ENCODE data around the gene PLEKHA7.

The PLEKHA7 gene

DNA sequence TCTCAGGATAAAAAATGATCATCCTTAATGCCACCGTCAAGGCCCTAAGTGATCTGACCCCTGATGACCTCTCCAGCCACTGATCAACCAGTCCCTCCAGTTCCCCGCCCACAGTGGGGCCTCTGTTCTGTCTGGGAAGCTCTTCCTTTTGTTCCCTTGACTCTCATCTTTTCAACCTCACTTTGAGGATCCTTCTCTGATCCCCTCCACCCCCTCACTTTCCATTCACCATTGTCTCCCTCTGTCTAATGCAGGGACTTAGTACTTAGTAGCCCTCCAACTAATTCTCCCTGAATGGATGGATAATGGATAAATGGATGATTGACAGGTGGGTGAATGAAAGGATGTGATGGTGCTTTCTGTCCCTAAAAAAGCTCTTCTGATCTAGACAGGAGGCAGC, 230.1 kb downstream of the PLEKHA7 start:
- no peak for DNase-seq

DNA sequence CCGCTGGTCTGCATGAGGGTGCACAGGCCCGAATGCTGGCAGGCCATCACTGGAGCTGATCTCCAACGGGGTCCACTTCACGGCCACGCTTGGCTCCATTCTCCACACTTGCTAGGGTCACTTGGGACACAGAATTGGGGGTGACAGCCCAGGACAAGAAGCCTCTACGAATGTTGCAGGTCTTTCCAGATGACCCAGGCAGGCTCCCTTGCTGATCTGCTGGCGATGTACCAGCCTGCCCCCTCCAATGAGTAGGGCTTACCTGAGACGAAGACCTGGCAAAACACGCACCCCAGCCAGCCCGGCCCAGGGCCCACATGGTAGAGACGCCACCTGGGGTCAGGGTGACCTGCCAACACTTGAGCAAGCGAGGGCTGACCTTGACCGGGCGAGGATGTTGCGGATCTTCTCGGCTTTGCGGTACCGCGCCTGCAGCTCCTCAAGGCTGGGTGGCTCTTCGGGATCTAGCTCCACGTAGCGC, 230.9 kb downstream of the PLEKHA7 start:
- no peak for DNase-seq

DNA sequence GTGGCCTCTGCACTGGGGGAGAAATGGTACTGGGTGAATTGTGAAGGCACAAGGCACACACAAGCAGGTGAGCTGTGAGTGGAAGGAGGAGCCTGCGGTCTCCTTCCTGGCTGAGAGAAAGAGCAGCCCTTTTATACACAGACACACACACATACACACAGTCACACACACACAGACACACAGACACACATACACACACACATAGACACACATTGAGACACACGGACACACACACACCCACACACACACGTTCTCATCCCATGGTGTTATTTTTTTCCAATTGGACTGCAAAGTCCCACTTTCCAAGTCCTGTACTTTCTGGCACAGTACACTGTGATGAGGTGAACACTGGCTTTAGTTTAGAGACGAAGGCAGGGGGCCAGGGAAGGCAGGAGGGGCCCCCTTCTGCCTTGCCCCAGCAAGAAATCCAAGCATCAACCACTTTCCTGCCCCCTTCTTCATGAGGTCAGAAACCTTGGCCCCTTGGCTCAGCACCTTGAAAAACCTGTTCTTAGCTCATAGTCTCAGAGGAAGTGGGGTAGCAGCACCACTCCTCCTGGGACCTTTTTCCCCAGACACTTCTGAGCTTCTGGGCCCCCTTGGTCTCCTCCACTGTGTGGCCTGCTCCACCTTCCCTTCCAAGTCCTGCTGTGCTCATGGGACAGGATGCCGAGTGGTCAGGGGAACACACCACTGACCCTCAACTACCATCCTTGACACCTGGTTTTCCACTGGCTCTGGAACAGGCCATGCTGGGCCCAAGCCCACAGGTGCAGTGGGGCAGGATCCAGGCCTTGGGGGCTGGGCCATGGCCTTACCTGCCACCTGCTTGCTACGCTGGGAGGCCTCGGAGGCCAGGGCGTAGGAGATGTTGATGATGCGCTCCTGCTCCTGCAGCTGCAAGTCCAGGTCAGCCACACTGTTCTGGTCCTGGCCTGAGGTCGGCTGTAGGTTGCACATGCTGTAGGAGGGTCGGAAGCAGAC, 232.0 kb downstream of the PLEKHA7 start:
- DNase-seq, result no peak

DNA sequence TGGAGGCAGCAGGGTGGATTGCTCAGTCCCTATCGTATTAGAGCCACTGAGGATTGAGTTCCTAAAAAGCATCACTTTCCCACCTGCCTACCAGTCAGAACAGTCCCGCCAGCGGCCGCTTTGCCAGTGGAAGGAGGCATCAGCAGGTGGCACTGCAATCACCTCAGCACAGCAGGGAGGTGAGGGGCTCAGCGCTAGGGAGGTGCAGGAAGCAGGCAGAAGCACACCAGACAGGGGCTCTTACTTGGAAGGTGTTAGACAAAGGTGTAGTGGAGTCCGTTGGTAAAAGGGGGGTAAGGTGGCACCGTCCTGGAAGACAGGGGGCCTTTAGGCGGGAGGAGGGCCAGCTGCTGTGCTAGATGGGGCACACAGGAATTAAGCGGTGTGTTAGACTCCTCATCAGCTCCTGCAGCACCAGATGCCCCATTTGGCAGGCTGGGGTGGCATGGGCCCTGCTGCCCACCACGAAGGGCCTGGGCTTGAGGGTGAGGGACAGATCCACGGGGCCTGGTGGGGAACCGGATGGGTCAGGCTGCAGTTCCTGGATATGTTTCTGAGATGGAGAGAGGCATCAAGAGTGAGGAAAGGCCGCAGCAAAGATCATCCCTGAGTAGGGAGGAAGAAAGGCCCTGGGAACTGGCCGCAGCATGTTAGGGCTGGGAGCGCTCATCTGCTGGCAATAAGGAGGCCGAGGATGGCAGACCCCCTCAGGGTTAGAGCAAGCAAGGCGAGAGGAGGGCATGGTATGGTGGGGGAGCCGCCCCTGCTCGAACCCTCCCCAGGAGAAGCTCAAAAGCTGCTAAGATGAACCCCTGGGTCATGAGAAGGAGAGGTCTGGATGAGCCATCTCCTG, 233.3 kb downstream of the PLEKHA7 start:
- no peak for DNase-seq

DNA sequence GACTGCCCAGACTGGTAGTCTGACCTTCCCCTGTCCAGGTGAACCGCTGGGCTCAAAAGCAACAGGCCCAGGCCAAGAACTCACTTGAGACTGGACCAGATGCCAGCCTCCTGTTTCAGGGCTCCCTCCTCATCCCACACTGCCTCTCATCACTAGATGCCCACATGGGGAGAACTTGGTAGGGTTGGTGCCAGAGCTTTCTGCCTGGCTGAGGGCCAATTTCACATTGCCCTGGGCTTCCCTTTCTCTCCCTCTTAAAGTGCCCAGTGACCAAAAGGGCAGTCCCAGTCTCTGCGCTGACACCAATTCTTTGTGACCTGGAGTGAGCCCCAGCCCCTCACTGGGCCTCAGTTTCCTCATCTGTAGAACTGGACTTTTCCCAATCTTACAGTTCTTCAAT, 234.1 kb downstream of the PLEKHA7 start:
- DNase-seq, result no peak

DNA sequence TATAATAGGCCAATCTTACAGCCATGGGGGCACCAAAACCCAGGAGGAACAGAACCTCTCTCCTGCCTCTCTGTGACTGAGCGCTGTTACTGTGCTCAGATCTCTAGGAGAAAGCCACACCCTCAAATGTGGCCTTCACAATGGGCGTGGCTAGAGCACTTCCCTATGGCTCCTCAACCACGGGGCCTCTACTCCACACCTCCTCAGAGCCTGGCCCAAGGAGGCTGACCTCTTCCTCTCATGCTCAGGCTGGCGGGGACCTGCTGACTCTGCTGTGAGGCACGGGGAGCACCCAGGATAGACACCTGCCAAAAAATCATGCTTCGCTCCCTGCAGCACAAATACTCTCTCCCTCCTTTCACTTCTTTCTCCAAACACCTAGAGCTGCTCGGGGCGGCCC, 234.8 kb downstream of the PLEKHA7 start:
- no peak for DNase-seq

DNA sequence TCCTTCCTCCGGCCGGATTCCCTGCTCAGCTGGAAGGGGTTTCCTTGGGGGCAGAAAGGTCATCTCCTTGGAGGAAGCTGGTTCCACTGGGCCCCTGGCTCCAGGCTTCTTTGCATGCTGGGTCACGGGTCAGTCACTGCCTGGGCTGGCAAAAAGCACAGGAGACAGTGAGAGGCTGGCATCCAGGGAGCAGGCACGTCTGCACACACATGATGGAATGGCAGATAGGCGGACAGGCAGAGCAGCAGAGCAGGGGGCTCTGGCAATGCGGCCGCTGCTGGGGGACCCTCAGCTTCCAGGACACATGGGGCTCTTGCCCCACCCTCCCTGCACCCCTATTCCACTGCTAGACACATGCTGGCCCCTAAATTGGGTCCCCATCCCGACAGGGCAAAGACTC, 235.3 kb downstream of the PLEKHA7 start:
- no peak for DNase-seq

DNA sequence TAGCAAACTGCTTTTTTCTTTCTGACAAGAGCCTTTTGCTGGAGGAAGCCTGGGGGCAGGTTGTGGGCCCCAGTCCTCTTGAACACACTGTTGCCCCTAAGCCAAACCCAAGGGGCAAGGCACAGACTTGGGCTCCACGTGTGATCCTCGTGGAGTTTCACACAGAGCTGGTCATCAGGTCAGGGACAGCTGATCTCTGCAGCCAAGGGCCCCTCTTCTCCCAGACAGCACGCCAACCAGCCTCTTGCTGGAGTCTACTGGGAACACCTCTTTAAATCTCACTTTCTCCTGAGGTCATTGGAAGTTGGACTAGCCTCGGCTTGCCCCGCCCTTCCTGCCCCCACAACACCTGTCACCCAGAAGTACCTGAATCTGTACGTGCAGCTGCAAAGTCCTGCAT, 235.9 kb downstream of the PLEKHA7 start:
- no peak for DNase-seq

DNA sequence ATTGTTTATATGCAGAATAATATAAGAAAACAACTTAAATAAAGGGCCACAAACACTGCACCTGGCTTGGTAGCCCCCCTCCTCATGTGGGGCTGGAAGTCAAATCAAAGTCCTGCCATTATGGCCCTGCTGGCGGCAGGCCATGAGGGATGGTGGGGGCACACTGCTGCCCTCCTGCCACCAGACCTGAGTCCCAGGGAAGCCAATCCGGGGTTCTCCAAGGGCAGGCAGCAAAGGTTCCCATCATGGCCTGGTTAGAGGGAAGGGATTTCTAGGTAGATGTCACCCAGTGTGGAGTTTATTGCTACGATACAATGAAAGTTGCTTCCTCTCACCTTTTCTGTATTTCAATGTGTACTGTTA, 236.6 kb downstream of the PLEKHA7 start:
- DNase-seq, result no peak

DNA sequence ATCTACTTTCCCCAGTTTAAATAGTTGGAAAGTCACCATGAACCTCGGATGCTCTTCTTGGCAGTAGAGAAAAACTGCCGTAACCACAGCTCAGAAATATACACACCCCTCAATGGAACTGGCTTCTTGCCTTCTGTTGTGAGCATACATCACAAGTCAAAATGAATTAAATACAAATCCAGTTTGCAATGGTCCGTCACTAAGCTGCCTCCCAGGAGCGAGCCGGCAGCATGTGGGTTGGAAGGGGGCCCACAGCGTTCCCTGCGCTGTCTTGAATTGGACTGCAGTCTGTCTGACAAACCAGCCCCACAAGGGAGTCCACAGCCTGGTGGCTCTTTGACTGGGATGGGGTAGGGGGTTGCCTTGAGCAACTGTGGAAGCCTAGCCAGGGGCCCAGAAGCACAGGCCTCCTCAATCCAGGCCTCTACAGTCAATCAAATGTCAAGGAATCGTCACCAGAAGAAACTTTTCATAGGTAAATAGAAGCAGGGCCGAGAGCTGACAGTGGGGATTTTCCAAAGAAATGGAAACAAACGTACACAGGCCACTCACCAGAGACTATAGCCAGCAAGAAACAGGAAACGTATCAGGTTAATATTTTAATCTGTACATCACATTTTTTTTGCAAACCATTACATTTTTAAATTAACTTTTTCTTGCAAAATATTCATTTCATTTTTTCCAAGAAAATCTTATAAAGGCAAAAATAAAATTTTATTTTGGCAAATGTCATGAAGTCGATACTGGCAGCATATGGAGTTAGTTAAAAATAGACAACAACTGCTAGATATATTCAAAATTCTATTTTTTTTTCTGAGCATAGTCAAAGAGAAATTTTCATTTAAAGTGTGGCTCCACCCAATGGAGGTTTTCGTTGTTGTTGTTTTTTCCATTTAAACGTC, 237.3 kb downstream of the PLEKHA7 start:
- no peak for DNase-seq

DNA sequence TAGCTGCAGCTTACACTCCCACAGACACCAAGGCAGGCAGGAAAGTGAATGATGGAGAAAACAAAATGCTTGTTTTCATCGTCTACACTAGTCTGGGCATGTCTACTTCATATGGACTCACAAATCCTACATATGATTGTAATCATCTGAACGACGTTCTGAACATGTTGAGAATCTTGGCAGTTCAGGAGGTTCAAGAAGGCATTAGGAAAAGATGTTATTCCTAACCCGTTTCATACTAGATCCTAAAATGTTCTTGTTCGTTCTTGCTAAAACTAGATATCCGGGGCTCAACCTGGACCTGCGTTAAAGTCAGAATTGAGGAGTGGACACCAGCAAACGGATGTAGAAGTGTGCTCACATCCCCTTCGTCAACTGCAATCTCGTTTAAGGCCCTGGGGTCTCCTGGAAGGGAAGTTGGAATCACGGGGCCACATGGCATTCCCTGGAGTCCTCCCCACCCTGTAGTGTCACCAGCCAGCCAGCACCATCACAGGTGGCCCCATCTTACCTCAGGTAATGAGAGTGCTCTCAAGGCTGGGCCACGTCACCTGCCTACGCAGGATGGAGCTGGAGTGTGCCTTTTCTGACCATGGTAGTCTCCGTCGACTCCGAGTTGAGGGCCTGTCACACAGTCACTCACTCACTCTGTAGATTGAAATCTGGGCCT, 238.5 kb downstream of the PLEKHA7 start:
- no peak for DNase-seq

DNA sequence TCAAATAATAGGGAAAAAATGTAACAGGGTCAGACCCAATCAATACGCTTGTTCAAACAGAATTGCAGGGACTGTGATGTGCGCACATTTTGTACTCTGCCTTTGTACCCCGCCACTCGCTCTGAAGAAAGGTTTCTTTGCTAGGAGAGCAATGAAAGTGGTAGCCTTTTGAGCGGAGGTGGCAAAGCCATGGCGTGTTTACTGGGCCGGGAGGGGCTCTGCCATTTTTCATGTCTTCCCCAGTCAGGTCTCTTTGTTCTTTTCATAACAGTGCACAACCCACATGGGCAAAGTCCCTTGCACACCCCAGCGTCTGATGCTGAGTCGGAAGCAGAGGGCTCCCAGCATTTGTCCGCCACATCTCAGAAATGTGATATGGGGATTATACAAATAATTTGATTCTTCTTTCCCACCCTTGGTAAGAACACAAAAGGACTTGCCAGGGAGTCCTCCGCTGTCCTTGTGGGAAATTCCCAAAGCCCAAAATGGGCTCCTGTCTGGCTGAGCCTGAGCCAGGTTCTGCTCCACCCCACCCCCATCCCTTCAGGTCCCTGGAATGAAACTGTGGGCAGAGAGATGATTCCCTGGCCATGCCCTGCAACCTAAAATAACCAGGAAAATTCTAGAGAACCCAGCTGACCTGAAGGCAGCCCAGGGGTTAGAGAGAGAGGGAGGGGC, 239.1 kb downstream of the PLEKHA7 start:
- no peak for DNase-seq

DNA sequence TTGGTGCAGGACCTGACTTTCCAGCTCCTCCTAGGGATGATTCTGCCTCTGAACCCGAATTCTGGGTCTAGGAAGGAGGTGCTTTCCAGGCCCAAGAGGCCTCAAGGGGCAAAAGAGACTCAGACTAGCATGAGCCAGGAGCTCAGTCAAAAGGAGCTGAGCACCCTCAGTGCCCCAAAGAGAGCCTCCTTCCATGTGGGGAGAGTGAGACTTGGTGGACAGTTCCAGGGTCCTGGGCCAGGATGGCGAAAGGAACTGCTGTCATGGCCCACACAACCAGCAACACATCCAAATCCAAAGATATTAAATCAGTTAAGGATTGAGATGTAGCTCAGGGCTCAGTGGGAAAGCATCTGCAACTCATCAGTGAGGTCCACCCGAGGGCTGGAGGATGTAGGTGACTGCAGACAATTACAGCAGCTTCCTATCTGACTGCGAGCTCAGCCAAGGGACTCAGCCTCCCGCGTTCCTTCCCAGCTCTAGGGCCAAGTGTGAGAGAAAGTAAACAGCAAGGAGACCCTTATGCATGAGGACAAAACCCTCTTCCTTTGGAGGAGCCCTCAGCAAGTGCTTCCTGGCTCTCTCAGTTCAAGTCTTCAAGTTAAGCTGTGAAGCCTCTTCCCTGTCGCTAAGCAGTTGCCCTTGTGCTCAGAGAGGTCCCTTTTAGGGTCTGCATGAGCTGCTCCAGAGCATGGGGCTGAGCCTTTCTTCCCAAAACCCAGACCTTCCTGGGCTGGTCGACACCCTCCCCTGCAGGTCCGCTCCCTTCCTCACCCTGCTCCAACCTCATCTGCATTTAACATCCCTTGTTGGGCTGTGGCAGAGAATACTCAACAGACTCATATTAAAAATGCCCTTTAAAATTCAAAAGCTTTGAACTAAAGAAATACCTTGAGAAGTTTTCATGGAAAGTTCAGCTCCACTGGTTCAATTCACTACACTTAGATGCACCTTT, 240.0 kb downstream of the PLEKHA7 start:
- no peak for DNase-seq

DNA sequence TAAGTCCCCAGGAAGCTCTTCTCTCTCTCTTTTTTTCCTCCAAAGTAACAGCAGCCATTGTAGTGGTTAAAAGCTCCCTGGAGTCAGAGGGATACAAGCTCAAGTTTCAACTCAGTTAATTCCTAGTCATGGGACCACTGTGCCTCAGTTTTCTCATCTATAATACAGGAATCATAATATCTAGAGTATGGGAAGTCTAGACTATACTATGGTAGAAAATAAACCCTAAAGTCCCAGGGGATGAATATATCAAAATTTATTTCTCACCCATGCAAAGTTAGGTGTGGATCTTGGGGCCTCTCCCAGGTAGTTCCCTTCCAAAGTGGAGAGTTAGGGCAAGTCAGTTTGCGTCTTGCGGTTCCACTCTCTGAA, 242.1 kb downstream of the PLEKHA7 start:
- no peak for DNase-seq

DNA sequence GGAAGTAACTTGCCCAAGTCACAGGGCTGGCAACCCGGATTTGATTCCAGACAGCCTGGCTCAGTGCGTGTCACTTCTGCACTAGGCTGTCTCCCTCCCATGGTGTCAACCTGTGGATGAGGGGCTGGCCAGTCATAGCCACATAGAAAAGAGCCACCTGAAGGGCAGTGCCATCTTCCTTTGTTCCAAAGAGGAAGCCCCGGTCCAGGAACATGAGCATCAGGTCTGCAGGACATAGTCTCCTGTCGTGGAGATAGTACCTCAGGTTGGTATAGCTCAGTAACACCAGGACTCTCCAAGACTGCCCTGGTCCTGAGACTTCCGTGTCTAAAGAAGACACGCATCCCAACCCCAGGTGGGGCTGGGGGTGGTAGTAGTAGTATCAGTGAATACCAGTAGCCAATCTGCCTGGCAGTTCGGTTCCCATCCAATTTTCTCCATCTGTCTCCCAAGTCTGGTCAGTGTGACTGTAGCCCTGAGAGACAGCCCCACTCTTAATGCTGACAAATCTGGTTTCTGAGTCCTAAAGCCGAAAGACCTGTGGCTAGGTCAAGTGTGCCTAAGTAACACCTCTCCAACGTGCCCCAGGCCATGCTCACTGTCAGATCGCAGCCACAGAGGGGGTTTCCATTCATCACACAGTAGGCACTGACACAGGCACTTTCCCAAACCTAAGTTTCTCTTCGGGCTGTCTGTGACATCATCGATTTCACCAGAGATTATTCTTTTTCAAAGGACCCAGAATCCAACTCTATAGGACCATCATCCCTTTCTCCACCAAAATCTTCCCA, 242.7 kb downstream of the PLEKHA7 start:
- no peak for DNase-seq

DNA sequence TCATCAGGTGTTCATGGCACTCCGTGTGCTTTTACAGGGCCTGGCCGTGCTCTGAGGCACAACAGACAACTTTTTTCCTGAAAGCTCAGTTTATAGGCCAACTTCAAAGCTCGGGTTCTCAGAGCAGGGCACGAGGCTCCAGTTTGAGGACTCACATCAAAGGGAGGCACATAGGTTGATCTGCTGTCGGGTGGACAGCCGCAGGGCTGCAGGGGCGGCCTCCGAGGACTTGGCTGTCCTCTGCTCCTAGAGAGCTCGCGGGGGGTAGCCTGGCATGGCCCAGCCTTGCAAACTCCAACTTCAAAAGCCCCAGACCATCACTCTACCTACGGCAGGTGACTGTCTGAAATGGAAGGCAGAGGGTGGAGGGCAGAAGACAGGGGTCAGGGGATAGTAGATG, 244.2 kb downstream of the PLEKHA7 start:
- DNase-seq, result no peak

DNA sequence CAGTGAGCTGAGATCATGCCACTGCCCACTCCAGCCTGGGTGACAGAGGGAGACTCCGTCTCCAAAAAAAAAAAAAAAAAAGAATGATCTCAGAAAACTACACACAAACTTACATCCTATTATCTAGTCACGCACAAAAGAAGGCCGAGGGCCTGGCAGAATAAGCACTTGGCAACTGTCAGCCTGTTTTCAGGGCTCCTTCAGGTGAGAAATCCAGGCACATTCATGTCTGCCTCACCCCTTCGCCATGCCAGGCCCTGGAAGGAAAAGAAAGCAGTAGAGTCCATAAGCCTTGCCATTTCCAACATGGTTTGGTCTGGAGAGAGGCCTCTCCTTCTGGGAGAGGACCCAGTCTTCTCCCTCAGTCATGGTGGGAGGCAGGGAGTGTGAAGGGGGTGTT, 244.8 kb downstream of the PLEKHA7 start:
- no peak for DNase-seq

DNA sequence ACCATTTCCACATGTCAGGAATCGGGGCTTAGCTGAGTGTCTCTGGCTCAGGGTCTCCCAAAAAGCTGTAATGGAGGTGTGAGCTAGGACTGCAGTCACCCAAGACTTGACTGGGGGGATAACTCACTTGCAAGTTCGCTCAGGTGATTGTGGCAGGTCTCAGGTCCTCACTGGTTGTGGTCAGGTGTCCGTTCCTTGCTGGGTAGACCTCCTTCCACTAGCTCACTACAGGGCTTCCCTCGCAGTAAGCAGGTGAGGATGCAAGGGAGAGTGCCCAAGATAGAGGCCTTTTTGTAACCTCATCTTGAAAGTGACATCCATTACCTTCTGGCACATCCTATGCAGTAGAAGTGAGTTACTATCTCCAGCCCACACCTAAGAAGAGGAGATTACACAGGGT, 246.3 kb downstream of the PLEKHA7 start:
- DNase-seq, result no peak

DNA sequence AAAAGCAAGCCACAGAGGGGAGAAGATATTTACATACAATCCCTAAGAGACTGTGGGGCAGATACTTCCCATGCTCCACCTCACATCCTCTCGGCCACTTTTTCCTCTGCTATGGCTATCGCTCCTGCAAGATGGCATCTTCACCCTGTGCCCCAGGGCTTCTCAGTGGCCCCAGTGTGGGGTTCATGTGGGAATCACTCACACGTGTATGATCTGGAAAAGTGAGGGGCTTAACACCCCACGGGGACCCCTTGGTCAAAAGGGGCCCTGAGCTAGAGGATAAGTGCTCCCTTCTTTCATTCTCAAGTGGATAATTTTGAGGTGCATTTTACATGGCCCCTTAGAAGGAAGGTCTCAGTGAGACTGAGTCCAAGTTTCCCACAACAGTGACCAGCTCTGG, 247.1 kb downstream of the PLEKHA7 start:
- DNase-seq, result no peak

DNA sequence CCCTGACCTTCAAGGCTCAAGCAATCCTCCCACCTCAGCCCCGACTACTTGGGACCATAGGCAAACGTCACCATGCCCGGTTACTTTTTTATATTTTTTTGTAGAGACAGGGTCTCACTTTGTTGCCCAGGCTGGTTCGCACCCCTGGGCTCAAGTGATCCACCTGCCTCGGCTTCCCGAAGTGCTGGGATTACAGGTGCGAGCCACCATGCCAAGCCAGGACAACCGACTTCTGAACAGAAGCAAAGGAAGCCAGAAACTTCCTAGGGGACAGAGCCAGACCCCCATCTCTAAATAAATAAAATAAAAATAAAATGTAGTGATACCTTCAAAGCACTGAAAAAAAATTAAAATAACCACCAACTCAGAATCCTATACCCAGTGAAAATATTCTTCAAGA, 249.3 kb downstream of the PLEKHA7 start:
- DNase-seq, result no peak
